HFFc6 (cell line): ENCODE data around the gene KCNC1. TPM values are rescaled to one million over a fixed set of nuclear protein-coding genes. Genes with fewer than 3 reads are reported as not detected.

Experiments used
- DNase-seq: peaks from one replicate; pipeline ENCODE4 v3.0.0-alpha.2; 2018
- H3K27ac Mint-ChIP-seq: 2 replicates; pipeline ENCODE4 v1.8.0; 2020; ENCODE audit warnings: mild to moderate bottlenecking, mixed read lengths
- H3K27me3 Mint-ChIP-seq: 2 replicates; pipeline ENCODE4 v1.8.0; 2021; ENCODE audit warnings: mild to moderate bottlenecking, moderate library complexity, mixed read lengths; ENCODE audit not compliant: insufficient read depth
- H3K36me3 Mint-ChIP-seq: 2 replicates; pipeline ENCODE4 v1.8.0; 2021; ENCODE audit warnings: low read depth, mixed read lengths
- H3K4me1 Mint-ChIP-seq: 2 replicates; pipeline ENCODE4 v1.8.0; 2020; ENCODE audit warnings: low read depth, mixed read lengths
- H3K4me3 Mint-ChIP-seq: 2 replicates; pipeline ENCODE4 v1.8.0; 2020; ENCODE audit warnings: mild to moderate bottlenecking, moderate library complexity, mixed read lengths
- H3K9me3 Mint-ChIP-seq: 2 replicates; pipeline ENCODE4 v1.8.0; 2020; ENCODE audit warnings: mild to moderate bottlenecking, mixed read lengths
- total RNA-seq, 6 experiments: library from RNA; stranded (reverse); fragmentation: NEBNext Ultra II Directional; extraction: Animal tissue kit (Norgen Biotek cat#: 25700); gene quantifications; 2 replicates in 1 of 6; 3 replicates in 5 of 6; pipeline ENCODE4 v1.2.3, GENCODE V29; 2021
- TF ChIP-seq, protein P1 (sequence below): fragments of 200-600 bp; sonication (generic); IDR thresholded peaks from 2 replicates; pipeline ENCODE4 v1.5.0; 2021; ENCODE audit warnings: antibody characterized with exemption, mild to moderate bottlenecking

Gene KCNC1
- total RNA-seq, 6 experiments from 2014 or later, result not detected

GRCh38 chr11:17760102-17761029 is 25.8 kb downstream of the KCNC1 start:
- Mint-ChIP-seq H3K4me1 (0 out of 2 replicates have a peak, but pooled peaks cover 4% of the 10 kb centered on the region), H3K4me3 (no peak overlapping the region), H3K9me3 (peaks cover 4% of the 10 kb centered on the region; the same call in 1 of the 2 replicates), H3K27me3 (peaks cover 7% of the 10 kb centered on the region), H3K27ac (no peak overlapping the region), H3K36me3 (no peaks in the 10 kb centered on the region)
- DNase-seq, result peak; percentile 22
- TF ChIP-seq, protein P1, sequence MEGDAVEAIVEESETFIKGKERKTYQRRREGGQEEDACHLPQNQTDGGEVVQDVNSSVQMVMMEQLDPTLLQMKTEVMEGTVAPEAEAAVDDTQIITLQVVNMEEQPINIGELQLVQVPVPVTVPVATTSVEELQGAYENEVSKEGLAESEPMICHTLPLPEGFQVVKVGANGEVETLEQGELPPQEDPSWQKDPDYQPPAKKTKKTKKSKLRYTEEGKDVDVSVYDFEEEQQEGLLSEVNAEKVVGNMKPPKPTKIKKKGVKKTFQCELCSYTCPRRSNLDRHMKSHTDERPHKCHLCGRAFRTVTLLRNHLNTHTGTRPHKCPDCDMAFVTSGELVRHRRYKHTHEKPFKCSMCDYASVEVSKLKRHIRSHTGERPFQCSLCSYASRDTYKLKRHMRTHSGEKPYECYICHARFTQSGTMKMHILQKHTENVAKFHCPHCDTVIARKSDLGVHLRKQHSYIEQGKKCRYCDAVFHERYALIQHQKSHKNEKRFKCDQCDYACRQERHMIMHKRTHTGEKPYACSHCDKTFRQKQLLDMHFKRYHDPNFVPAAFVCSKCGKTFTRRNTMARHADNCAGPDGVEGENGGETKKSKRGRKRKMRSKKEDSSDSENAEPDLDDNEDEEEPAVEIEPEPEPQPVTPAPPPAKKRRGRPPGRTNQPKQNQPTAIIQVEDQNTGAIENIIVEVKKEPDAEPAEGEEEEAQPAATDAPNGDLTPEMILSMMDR, result peak; percentile 75

DNA sequence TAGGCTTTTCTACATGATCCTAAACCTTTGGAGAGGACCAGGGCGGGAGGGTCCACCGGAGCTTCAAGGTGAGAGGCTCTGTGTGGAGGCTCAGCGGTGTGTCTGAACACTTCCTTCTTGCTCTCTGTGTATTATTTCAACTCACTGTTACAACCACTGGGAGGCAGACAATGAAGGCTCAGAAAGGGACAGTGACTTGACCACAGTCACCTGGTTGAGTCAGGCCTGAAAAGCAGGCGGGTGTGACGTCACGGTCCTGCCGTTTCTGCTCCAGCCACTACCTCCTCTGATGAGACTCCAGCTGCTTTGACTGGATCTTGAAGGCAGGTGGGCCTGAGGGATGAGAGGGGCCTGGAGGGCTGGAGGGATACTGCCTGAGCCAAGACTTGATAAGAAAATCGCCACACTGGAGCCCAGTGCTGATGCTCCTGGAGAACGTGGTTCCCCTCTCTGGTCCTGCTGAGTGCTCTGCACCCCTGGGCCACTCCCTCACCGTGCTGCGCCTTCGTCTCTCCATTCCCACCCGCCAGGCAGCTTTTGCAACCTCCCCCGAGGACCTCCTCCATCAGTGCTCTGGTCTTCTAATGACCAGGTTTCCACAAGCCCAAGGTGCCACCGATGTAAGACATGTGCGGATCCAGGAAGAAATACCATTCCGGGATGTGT is 27.9 kb downstream of the KCNC1 start:
- Mint-ChIP-seq H3K4me3 (no peak overlapping the region), H3K9me3 (peaks cover 4% of the 10 kb centered on the region; the same call in 1 of the 2 replicates), H3K27ac (no peak overlapping the region), H3K4me1 (0 out of 2 replicates have a peak, but pooled peaks cover 4% of the 10 kb centered on the region), H3K27me3 (peaks cover 7% of the 10 kb centered on the region), H3K36me3 (no peaks in the 10 kb centered on the region)
- DNase-seq, result no peak
- TF ChIP-seq, protein P1, result peak; percentile 20; the same call in 1 of the 2 replicates

DNA sequence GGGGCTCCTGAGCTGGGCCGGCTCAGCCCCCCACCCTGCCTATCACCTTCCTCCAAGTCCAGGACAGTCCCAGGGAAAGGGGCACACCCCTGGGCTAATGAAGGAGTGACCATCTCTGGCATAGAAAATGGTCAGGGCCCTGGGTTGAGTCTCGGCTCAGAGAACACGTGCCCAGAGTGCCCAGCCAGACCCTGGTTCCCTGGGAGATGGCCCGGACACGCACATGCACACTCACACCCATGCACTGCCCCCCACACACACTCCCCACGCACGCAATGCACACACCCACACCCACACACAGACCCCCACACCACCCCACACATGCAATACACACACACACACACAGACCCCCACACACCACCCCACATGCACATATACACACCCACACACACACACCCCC is 28.7 kb downstream of the KCNC1 start:
- Mint-ChIP-seq H3K4me1 (0 out of 2 replicates have a peak, but pooled peaks cover 4% of the 10 kb centered on the region), H3K4me3 (no peak overlapping the region), H3K27me3 (peaks cover 10% of the 10 kb centered on the region), H3K27ac (no peak overlapping the region), H3K36me3 (no peaks in the 10 kb centered on the region), H3K9me3 (peaks cover 3% of the 10 kb centered on the region; the same call in 1 of the 2 replicates)
- no peak for DNase-seq
- TF ChIP-seq, protein P1, result no peak

- peaks cover 10% of the 10 kb centered on the region for H3K27me3 Mint-ChIP-seq
- H3K9me3 Mint-ChIP-seq, result no peaks in the 10 kb centered on the region
- no peaks in the 10 kb centered on the region for H3K36me3 Mint-ChIP-seq
- 0 out of 2 replicates have a peak, but pooled peaks cover 4% of the 10 kb centered on the region for H3K4me1 Mint-ChIP-seq
- no peak for DNase-seq
- no peak overlapping the region for H3K27ac Mint-ChIP-seq
- H3K4me3 Mint-ChIP-seq, result no peak overlapping the region
- TF ChIP-seq, protein P1, result no peak
These were observed 29.1 kb downstream of the KCNC1 start for GRCh38 chr11:17763703-17764102.

DNA sequence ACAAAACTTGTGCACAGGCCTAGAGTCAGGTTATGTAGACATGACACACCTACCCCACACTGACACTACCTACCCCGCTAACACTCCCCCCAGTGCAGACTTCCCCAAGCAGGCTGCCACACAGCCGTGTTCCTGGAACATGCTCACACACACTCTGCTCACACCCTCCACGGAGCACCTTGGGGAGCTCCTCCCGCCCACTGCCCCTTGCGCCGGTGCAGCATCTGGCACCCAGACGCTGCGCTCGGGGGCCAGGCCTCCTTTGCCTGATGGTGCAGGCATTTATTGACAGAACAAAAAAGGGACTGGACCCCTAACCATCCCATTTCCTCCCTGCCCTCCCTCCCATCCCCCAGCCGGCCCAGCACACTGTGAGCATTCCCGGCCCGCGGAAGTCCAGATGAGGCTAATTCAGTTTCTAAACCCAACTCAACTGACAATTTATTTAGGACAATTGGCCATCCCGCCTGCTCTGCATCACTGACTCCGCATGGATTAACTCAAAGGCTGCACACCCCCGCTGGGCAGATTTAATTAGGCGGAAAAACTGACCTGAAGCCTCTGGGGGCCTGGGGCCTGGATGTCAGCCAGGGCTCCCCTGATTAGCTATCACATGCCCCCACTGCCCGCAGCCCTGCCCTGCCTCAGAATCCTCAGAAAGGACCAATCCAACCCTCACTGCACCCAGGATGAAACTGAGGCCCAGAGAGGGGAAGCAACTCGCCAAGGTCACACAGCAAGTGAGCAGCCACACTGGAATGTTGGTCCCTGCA is 30.1 kb downstream of the KCNC1 start:
- 0 out of 2 replicates have a peak, but pooled peaks cover 4% of the 10 kb centered on the region for H3K4me1 Mint-ChIP-seq
- no peaks in the 10 kb centered on the region for H3K9me3 Mint-ChIP-seq
- DNase-seq, result no peak
- H3K27me3 Mint-ChIP-seq, result peaks cover 10% of the 10 kb centered on the region
- no peaks in the 10 kb centered on the region for H3K36me3 Mint-ChIP-seq
- TF ChIP-seq, protein P1, result no peak
- no peak overlapping the region for H3K27ac Mint-ChIP-seq
- H3K4me3 Mint-ChIP-seq, result no peak overlapping the region
